GM23338 (cell line): ENCODE data around the gene PAQR4. TPM values are rescaled to one million over a fixed set of nuclear protein-coding genes. Genes with fewer than 3 reads are reported as not detected.

Source experiments
- ATAC-seq: fragments of 200-7000 bp; cut with Tn5 transposase; 3 replicates; pipeline ENCODE4 v1.9.1; 2020
- DNase-seq: peaks from one replicate; pipeline ENCODE4 v3.0.0-alpha.2; 2015; ENCODE audit warnings: low spot score
- H2AFZ ChIP-seq: fragments of 200-600 bp; sonication (generic); 2 replicates; pipeline ENCODE4 v1.8.0; 2016; ENCODE audit warnings: antibody characterized with exemption, mild to moderate bottlenecking, moderate library complexity
- H3F3A ChIP-seq: fragments of 200-600 bp; sonication (generic); replicated peaks from 2 replicates; pipeline ENCODE4 v1.8.0; 2017; ENCODE audit warnings: antibody characterized with exemption, mixed run types, low read depth
- H3K27ac ChIP-seq: fragments of 200-600 bp; sonication (generic); 2 replicates; pipeline ENCODE4 v1.6.1; 2016; ENCODE audit warnings: low read depth
- H3K27me3 ChIP-seq: fragments of 200-600 bp; sonication (generic); 2 replicates; pipeline ENCODE4 v1.8.0; 2016; ENCODE audit warnings: mild to moderate bottlenecking, mixed run types, moderate library complexity; ENCODE audit not compliant: insufficient read depth
- H3K36me3 ChIP-seq: fragments of 200-600 bp; sonication (generic); 2 replicates; pipeline ENCODE4 v1.8.0; 2016; ENCODE audit warnings: mild to moderate bottlenecking; ENCODE audit not compliant: insufficient read depth
- H3K4me1 ChIP-seq: fragments of 200-600 bp; sonication (generic); 2 replicates; pipeline ENCODE4 v1.8.0; 2016; ENCODE audit warnings: mild to moderate bottlenecking, moderate library complexity; ENCODE audit not compliant: insufficient read depth
- H3K4me2 ChIP-seq: fragments of 200-600 bp; sonication (generic); 2 replicates; pipeline ENCODE4 v1.7.1; 2017; ENCODE audit warnings: mixed run types
- H3K4me3 ChIP-seq: fragments of 200-600 bp; sonication (generic); 2 replicates; pipeline ENCODE4 v1.6.1; 2016; ENCODE audit warnings: mixed run types
- H3K79me2 ChIP-seq: fragments of 200-600 bp; sonication (generic); replicated peaks from 2 replicates; pipeline ENCODE4 v1.8.0; 2017; ENCODE audit warnings: mild to moderate bottlenecking; ENCODE audit not compliant: insufficient read depth
- H3K9me2 ChIP-seq: fragments of 200-600 bp; sonication (generic); 2 replicates; pipeline ENCODE4 v1.8.0; 2017; ENCODE audit not compliant: insufficient read depth
- H4K20me1 ChIP-seq: fragments of 200-600 bp; sonication (generic); replicated peaks from 2 replicates; pipeline ENCODE4 v1.8.0; 2017; ENCODE audit warnings: mild to moderate bottlenecking; ENCODE audit not compliant: insufficient read depth
- H3K27ac Mint-ChIP-seq: 2 replicates; pipeline ENCODE4 v1.8.0; 2020; ENCODE audit warnings: inconsistent platforms, mild to moderate bottlenecking, moderate library complexity, mixed read lengths
- H3K27me3 Mint-ChIP-seq: 3 replicates; pipeline ENCODE4 v1.8.0; 2022; ENCODE audit warnings: low read depth, mild to moderate bottlenecking, moderate library complexity, mixed read lengths, inconsistent platforms; ENCODE audit not compliant: insufficient read depth, poor library complexity
- H3K36me3 Mint-ChIP-seq: 3 replicates; pipeline ENCODE4 v1.8.0; 2021; ENCODE audit warnings: low read depth, mild to moderate bottlenecking, inconsistent platforms, moderate library complexity, mixed read lengths
- H3K4me1 Mint-ChIP-seq: 3 replicates; pipeline ENCODE4 v1.8.0; 2020; ENCODE audit warnings: mild to moderate bottlenecking, inconsistent platforms, mixed read lengths
- H3K4me3 Mint-ChIP-seq: 3 replicates; pipeline ENCODE4 v1.8.0; 2021; ENCODE audit warnings: moderate library complexity, mild to moderate bottlenecking, inconsistent platforms, mixed read lengths
- H3K9me3 Mint-ChIP-seq: 3 replicates; pipeline ENCODE4 v1.8.0; 2020; ENCODE audit warnings: moderate library complexity, mild to moderate bottlenecking, inconsistent platforms, mixed read lengths
- CREB1 ChIP-seq: fragments of 250-450 bp; sonication (Bioruptor Pico); IDR thresholded peaks from 2 replicates; pipeline ENCODE4 v1.5.0; 2020; ENCODE audit warnings: low read depth, mild to moderate bottlenecking, moderate library complexity
- EZH2 ChIP-seq: fragments of 200-600 bp; sonication (generic); IDR thresholded peaks from one replicate; pipeline ENCODE4 v1.8.0; 2017; ENCODE audit warnings: antibody characterized with exemption, mild to moderate bottlenecking, low read depth; ENCODE audit not compliant: unreplicated experiment
- NANOG ChIP-seq: IDR thresholded peaks from 2 replicates; pipeline ENCODE4 v1.6.1; 2016; ENCODE audit warnings: antibody characterized with exemption, borderline replicate concordance
- POLR2AphosphoS5 ChIP-seq: IDR thresholded peaks from 2 replicates; pipeline ENCODE4 v1.6.1; 2016; ENCODE audit warnings: antibody characterized with exemption, low read depth
- STAT1 ChIP-seq: IDR thresholded peaks from one replicate; pipeline ENCODE4 v1.6.1; 2016; ENCODE audit warnings: antibody characterized with exemption; ENCODE audit not compliant: unreplicated experiment
- ZNF114 ChIP-seq: fragments of 250-450 bp; sonication (Bioruptor Pico); IDR thresholded peaks from 2 replicates; pipeline ENCODE4 v1.5.0; 2020; ENCODE audit warnings: mild to moderate bottlenecking, moderate library complexity
- ZNF331 ChIP-seq: fragments of 250-450 bp; sonication (Bioruptor Pico); IDR thresholded peaks from 2 replicates; pipeline ENCODE4 v1.5.0; 2020; ENCODE audit warnings: low read depth, mild to moderate bottlenecking, moderate library complexity
- ZNF462 ChIP-seq: fragments of 250-450 bp; sonication (Bioruptor Pico); IDR thresholded peaks from 2 replicates; pipeline ENCODE4 v1.5.0; 2020; ENCODE audit warnings: mild to moderate bottlenecking, moderate library complexity
- polyA plus RNA-seq: library from polyadenylated mRNA; unstranded; fragments of >200 nt; fragmentation: Nextera tagmentation; extraction: Ambion mirVana; gene quantifications from 2 replicates; pipeline ENCODE4 v1.2.1, GENCODE V29; 2016
- total RNA-seq: library from RNA; depleted of rRNA; stranded (reverse); fragments of >200 nt; shearing (Covaris generic); gene quantifications from 2 replicates; pipeline ENCODE4 v1.2.3, GENCODE V29; 2014

PAQR4 gene
- total and polyA plus RNA-seq, 2 experiments from 2014 or later: 7.0 to 29.3 TPM

GRCh38 chr16:2985462-2985861, 16.3 kb downstream of the PAQR4 start (continued):
- TF ChIP-seq ZNF462 (CRISPR knock-in tag): no peak
- TF ChIP-seq POLR2AphosphoS5: no peak
- no peak for TF ChIP-seq NANOG
- no peak for TF ChIP-seq EZH2
- TF ChIP-seq ZNF331 (CRISPR knock-in tag): no peak
- no peak for TF ChIP-seq STAT1

GRCh38 chr16:2985893-2986355, 16.8 kb downstream of the PAQR4 start:
- TF ChIP-seq ZNF114 (CRISPR knock-in tag) (no peak), STAT1 (no peak), EZH2 (no peak), CREB1 (CRISPR knock-in tag) (no peak)
- Histone ChIP-seq H3K27ac (no peak overlapping the region), H3K9me2 (no peaks in the 10 kb centered on the region), H3F3A (peaks cover 16% of the 10 kb centered on the region), H3K27me3 (no peaks in the 10 kb centered on the region), H3K4me1 (peaks cover 36% of the 10 kb centered on the region), H3K4me3 (no peak overlapping the region), H3K4me2 (no peak overlapping the region), H2AFZ (no peak overlapping the region), H3K36me3 (no peaks in the 10 kb centered on the region), H3K79me2 (no peaks in the 10 kb centered on the region), H4K20me1 (no peaks in the 10 kb centered on the region)
- ATAC-seq (no peak), DNase-seq (no peak)
- Mint-ChIP-seq H3K4me1 (peaks cover 44% of the 10 kb centered on the region), H3K9me3 (peaks cover 2% of the 10 kb centered on the region; the same call in 2 of the 3 replicates), H3K4me3 (no peak overlapping the region), H3K27ac (no peak overlapping the region), H3K27me3 (peaks cover 9% of the 10 kb centered on the region), H3K36me3 (peaks cover 3% of the 10 kb centered on the region; the same call in 1 of the 3 replicates)
